HG03045 (cell line): ENCODE results near the gene IRX1.

Source experiments
- ATAC-seq: cut with Tn5 transposase; IDR thresholded peaks from one replicate; pipeline ENCODE4 v1.9.1; 2021; ENCODE audit warnings: mild to moderate bottlenecking, moderate library complexity; ENCODE audit not compliant: unreplicated experiment

IRX1 gene

DNA sequence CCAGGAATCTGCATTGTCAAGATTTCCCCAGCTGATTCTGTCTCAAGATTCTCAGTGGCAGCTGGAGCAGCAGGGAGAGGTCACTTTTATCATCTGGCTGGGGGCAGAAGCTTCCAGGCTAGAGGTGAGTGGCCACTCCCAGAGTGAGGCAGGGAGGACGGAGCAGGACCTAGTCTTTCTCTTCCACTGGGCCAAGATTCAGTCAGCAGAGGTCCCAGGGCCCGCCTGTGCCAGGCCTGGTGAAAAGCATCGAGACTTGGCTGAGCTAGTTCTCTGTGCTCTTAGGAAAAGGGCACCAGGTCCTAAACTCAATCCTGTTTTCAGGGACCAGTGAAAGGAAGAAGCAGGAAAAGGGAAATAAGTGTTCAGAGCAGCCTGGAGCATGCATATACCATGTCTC, 46.6 kb downstream of the IRX1 start:
- ATAC-seq, result no peak

DNA sequence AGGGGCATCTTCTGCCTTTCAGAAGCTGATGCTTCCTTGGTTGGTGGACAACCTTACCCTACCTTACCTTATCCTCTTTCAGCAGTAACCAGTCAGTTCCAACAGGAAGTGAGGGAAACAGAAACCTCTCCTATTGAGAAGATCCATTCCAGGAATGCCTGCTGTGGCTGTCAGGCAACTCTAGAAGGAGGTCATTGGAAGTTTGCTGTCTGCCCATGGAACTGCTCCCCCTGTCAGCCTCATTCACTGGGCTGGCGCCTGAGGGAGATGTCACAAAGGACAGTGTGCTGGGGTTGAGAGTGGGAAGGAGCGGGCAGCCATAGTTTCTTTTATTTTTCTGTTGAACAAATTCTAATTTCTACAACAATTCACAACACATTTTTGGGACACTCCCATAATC, 54.7 kb downstream of the IRX1 start:
- ATAC-seq, result no peak

DNA sequence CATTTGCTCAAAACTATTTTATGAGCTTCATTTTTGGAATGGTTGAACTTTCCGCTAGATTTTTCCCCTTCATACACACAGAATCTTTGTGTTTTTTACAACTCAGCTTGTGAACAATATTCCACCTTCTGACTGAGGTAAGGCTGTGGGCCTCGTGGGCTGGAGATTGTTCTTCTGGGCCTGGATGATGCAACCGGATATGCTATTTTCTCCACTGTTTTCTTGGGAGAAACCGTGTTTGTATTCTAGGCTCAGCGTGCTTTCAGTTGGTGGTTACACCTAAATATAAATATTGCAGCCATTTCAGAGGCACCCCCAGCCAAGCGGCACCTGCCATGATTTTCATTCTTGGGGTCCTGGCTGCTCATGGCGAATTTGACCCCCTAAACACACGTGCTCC, 55.2 kb downstream of the IRX1 start:
- ATAC-seq, result no peak
